OCI-LY3 (cell line): Measurements from ENCODE around the gene NANOS2.

Experiments used
- H2AFZ ChIP-seq: fragments of 200-600, 300-600 bp; shearing (Covaris generic); 2 replicates; pipeline ENCODE4 v1.6.0; 2014; ENCODE audit warnings: antibody characterized with exemption, low read depth, low read length
- H3K27ac ChIP-seq: fragments of 200-600, 300-600 bp; sonication (generic); 2 replicates; pipeline ENCODE4 v1.5.1; 2014; ENCODE audit warnings: mild to moderate bottlenecking, low read length, moderate library complexity, mixed read lengths
- H3K27me3 ChIP-seq: fragments of 200-600, 300-600 bp; sonication (generic); 2 replicates; pipeline ENCODE4 v1.6.1; 2014; ENCODE audit warnings: low read depth, low read length, mixed read lengths
- H3K36me3 ChIP-seq: fragments of 200-600, 300-600 bp; sonication (generic); replicated peaks from 2 replicates; pipeline ENCODE3; 2014; ENCODE audit warnings: low read depth, low read length, mixed read lengths
- H3K4me1 ChIP-seq: fragments of 300-600, 200-600 bp; sonication (generic); 2 replicates; pipeline ENCODE4 v1.6.1; 2014; ENCODE audit warnings: low read length, mixed read lengths
- H3K4me2 ChIP-seq: fragments of 200-600, 300-600 bp; sonication (generic); 2 replicates; pipeline ENCODE4 v1.6.1; 2014; ENCODE audit warnings: low read length, mixed read lengths
- H3K4me3 ChIP-seq: fragments of 300-600, 200-600 bp; sonication (generic); 2 replicates; pipeline ENCODE4 v1.5.1; 2014; ENCODE audit warnings: antibody characterized with exemption, mild to moderate bottlenecking, low read length, moderate library complexity
- H3K79me2 ChIP-seq: fragments of 300-600, 200-600 bp; shearing (Covaris generic); 2 replicates; pipeline ENCODE4 v1.6.1; 2014; ENCODE audit warnings: mild to moderate bottlenecking, low read length, mixed read lengths
- H3K9ac ChIP-seq: fragments of 300-600, 200-600 bp; shearing (Covaris generic); 2 replicates; pipeline ENCODE4 v1.6.0; 2014; ENCODE audit warnings: mild to moderate bottlenecking, low read length, moderate library complexity
- H3K9me3 ChIP-seq: fragments of 200-600, 300-600 bp; shearing (Covaris generic); 2 replicates; pipeline ENCODE4 v1.6.1; 2014; ENCODE audit warnings: low read length, mixed read lengths; ENCODE audit not compliant: insufficient read depth
- H4K20me1 ChIP-seq: fragments of 200-600, 300-600 bp; sonication (generic); 2 replicates; pipeline ENCODE4 v1.6.1; 2016; ENCODE audit warnings: low read length, mixed read lengths; ENCODE audit not compliant: insufficient read depth
- EZH2phosphoT487 ChIP-seq: fragments of 200-600 bp; shearing (Covaris generic); IDR thresholded peaks from 2 replicates; pipeline ENCODE4 v1.6.1; 2018; ENCODE audit warnings: antibody characterized with exemption, mixed run types, low read depth
- TF ChIP-seq, protein P1 (sequence below): fragments of 200-600, 300-600 bp; sonication (generic); IDR thresholded peaks from 2 replicates; pipeline ENCODE4 v1.5.1; 2014; ENCODE audit warnings: antibody characterized with exemption, low read length, low read depth

Gene NANOS2

DNA sequence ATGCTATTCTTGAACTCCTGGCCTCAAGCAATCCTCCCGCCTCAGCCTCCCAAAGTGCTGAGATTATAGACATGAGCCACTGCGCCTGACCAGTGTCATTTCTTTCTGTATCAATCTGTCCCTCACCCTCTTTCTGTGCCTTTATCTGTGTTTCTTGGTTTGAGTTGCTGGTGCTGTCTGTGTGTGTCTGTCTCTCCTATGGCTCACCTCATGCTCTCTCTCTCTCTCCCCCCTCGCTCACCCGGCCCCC is 38.5 kb downstream of the NANOS2 start:
- peak overlapping the region; percentile 89 for H3K4me2 ChIP-seq
- H3K27ac ChIP-seq = peak overlapping the region; percentile 9; the same call in 1 of the 2 replicates
- H3K4me3 ChIP-seq = peak overlapping the region; percentile 71
- peaks cover 27% of the 10 kb centered on the region for H3K4me1 ChIP-seq
- H3K9ac ChIP-seq = peak overlapping the region; percentile 73
- H3K9me3 ChIP-seq = no peaks in the 10 kb centered on the region
- TF ChIP-seq EZH2phosphoT487 = no peak
- TF ChIP-seq, protein P1, sequence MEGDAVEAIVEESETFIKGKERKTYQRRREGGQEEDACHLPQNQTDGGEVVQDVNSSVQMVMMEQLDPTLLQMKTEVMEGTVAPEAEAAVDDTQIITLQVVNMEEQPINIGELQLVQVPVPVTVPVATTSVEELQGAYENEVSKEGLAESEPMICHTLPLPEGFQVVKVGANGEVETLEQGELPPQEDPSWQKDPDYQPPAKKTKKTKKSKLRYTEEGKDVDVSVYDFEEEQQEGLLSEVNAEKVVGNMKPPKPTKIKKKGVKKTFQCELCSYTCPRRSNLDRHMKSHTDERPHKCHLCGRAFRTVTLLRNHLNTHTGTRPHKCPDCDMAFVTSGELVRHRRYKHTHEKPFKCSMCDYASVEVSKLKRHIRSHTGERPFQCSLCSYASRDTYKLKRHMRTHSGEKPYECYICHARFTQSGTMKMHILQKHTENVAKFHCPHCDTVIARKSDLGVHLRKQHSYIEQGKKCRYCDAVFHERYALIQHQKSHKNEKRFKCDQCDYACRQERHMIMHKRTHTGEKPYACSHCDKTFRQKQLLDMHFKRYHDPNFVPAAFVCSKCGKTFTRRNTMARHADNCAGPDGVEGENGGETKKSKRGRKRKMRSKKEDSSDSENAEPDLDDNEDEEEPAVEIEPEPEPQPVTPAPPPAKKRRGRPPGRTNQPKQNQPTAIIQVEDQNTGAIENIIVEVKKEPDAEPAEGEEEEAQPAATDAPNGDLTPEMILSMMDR = no peak
- H3K36me3 ChIP-seq = peaks cover 3% of the 10 kb centered on the region
- no peaks in the 10 kb centered on the region for H4K20me1 ChIP-seq
- no peaks in the 10 kb centered on the region for H3K27me3 ChIP-seq
- peak overlapping the region; percentile 85; the same call in 1 of the 2 replicates for H2AFZ ChIP-seq
- no peaks in the 10 kb centered on the region for H3K79me2 ChIP-seq

DNA sequence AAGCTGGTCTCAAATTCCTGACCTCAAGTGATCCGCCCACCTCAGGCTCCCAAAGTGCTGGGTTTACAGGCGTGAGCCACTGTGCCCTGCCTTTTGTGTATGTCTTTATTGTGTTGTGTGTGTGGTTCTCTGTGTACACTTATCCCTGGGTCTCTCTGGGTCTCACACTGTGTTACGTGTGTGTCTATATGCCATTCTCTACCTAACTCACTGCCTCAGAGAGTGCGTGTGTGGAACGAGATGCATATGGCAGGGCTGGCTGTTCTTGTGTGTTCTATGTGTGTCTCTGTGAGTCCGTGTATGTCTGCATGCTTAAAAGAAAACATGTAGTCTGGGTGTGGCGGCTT is 40.0 kb downstream of the NANOS2 start:
- H3K4me3 ChIP-seq = no peak overlapping the region
- H3K4me1 ChIP-seq = peaks cover 25% of the 10 kb centered on the region
- H4K20me1 ChIP-seq = no peaks in the 10 kb centered on the region
- no peak for TF ChIP-seq EZH2phosphoT487
- TF ChIP-seq, protein P1 = no peak
- H3K79me2 ChIP-seq = no peaks in the 10 kb centered on the region
- no peak overlapping the region for H3K27ac ChIP-seq
- H3K27me3 ChIP-seq = no peaks in the 10 kb centered on the region
- no peak overlapping the region for H3K9ac ChIP-seq
- H2AFZ ChIP-seq = no peak overlapping the region
- H3K4me2 ChIP-seq = no peak overlapping the region
- no peaks in the 10 kb centered on the region for H3K9me3 ChIP-seq
- peaks cover 3% of the 10 kb centered on the region for H3K36me3 ChIP-seq

DNA sequence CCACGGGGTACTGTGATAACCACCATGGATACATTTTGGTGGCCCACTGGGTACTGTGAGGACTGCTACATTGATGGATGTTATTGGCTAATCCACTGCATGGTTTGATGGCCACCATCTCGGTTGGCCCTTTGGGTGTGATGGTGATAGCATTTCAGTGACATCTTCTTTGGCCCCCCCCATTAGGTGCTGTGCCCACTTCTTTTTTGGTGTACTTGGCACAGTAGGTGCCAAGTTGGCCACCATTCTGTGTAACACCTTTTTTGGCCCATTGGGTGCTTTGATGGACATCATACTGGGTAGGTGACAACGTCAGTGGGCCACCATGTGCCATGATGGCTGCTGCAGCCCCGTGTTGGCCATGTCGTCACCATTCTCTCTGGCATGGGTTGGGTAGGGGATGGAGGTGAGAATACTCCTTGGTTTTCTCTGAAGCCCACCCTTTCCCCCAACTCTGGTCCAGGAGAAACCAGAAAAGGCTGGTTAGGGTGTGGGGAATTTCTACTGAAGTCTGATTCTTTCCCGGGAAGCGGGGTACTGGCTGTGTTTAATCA is 41.3 kb downstream of the NANOS2 start:
- H3K9me3 ChIP-seq = no peaks in the 10 kb centered on the region
- no peak overlapping the region for H2AFZ ChIP-seq
- no peak overlapping the region for H3K27ac ChIP-seq
- TF ChIP-seq, protein P1 = no peak
- no peak for TF ChIP-seq EZH2phosphoT487
- no peaks in the 10 kb centered on the region for H3K79me2 ChIP-seq
- H3K36me3 ChIP-seq = peaks cover 3% of the 10 kb centered on the region
- no peaks in the 10 kb centered on the region for H4K20me1 ChIP-seq
- peaks cover 20% of the 10 kb centered on the region for H3K4me1 ChIP-seq
- H3K4me3 ChIP-seq = no peak overlapping the region
- H3K4me2 ChIP-seq = no peak overlapping the region
- no peak overlapping the region for H3K9ac ChIP-seq
- H3K27me3 ChIP-seq = no peaks in the 10 kb centered on the region

DNA sequence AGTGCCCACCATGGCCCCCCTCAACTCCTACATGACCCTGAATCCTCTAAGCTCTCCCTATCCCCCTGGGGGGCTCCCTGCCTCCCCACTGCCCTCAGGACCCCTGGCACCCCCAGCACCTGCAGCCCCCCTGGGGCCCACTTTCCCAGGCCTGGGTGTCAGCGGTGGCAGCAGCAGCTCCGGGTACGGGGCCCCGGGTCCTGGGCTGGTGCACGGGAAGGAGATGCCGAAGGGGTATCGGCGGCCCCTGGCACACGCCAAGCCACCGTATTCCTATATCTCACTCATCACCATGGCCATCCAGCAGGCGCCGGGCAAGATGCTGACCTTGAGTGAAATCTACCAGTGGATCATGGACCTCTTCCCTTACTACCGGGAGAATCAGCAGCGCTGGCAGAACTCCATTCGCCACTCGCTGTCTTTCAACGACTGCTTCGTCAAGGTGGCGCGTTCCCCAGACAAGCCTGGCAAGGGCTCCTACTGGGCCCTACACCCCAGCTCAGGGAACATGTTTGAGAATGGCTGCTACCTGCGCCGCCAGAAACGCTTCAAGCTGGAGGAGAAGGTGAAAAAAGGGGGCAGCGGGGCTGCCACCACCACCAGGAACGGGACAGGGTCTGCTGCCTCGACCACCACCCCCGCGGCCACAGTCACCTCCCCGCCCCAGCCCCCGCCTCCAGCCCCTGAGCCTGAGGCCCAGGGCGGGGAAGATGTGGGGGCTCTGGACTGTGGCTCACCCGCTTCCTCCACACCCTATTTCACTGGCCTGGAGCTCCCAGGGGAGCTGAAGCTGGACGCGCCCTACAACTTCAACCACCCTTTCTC is 42.3 kb downstream of the NANOS2 start:
- Histone ChIP-seq H3K79me2 (no peaks in the 10 kb centered on the region), H3K9me3 (no peaks in the 10 kb centered on the region), H2AFZ (no peak overlapping the region), H3K4me1 (peaks cover 20% of the 10 kb centered on the region), H3K9ac (no peak overlapping the region), H3K27me3 (no peaks in the 10 kb centered on the region), H3K4me2 (no peak overlapping the region), H3K27ac (no peak overlapping the region), H4K20me1 (no peaks in the 10 kb centered on the region), H3K36me3 (peaks cover 3% of the 10 kb centered on the region), H3K4me3 (no peak overlapping the region)
- no peak for TF ChIP-seq EZH2phosphoT487
- TF ChIP-seq, protein P1 = no peak
